Measurements from ENCODE around the gene DOCK11. TPM values are rescaled to one million over a fixed set of nuclear protein-coding genes. Genes with fewer than 3 reads are reported as not detected.

Gene DOCK11
- total RNA-seq, 2 donors from 2014 or later: 34.3 to 43.2 TPM

DNA sequence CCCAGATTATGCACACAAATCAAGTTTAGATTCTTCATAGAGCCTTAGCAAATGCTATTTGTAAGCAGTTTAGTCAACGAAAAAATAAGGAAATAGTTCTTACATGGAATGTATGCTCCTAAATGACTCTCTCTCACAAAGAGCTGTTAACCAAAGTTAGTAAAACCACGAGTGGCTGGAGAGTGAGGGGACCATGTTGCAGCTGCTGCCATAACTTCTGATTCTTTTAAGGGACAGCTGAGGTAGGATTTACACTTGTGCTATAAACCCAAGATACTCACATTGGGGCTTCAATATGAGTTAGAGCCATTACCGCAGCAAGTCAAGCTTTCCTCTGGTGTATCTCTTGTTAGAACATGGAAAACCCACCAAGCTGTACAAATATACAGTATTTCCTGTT lies 2.7 kb downstream of the DOCK11 start:
- intact Hi-C loops (cut with DNase I): no loop called here
- DNase-seq (ENCODE audit: low spot score): no peak

DNA sequence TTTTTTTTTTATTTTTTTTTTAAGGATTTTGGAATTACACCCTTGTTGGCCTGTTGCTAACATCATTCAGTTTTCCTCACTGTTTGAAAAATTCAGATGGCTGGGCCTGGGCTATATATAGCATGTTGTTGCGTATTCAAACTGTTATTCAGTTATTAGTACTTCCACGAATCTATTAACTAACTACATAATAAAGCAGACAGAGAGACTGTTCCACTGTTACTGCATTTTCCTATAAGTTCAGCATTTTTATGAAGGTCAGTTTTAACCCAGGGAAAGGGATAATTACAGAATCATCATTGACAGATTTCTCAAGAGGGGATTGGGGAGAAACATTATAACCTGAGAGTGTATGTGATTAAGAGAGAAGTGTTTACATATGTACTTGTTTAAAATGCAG lies 3.1 kb downstream of the DOCK11 start:
- intact Hi-C loops (cut with DNase I): no loop called here
- DNase-seq (ENCODE audit: low spot score): no peak

DNA sequence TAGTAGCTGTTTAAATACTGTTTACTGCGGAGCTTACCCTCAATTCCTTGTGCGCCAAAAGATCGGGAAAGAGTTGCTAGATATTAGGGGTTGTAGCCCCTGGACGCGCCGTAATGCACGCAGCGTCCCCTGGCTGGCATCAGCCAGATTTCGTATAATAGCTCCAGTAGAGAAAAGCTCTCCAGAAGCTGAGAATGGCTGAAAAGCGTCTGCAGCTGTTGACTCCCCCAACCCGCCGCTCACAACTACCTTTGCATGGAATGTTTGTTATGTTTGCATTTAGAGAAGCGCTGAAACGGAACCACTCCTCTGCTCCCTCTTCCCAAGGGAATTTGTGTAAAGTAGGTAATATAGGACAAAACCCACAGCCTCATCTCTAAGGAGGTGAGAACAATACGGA lies 3.7 kb downstream of the DOCK11 start:
- intact Hi-C loops (cut with DNase I): no loop called here

DNA sequence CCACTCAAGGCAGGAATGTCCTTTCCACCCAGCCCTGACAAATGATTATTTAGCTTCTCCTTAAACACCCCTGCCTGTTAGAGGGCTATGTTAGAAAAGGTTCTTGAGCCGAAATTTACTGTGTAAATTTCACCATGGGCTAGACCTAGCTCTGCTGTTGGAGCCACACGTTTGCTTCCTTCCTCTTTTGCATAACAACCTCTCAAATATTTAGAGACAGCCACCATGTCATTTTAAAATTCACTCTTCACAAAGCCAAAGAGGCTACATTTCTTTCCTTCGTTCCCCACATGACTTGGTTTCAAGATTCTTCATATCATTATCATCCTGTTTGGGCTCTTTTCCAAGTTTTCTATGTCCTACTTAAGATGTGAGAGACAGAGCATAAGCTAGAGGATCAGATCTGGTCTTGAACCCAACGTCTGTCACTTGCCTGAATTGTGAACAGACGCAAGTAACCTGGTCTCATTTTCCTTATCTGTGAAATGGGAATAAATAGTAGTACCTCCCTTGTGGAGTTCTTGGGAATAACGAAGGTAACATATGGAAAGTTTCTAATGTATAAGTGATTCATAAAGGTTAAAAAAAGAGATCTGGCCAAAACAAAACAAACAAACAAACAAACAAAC lies 6.7 kb downstream of the DOCK11 start:
- no peak for DNase-seq (ENCODE audit: low spot score)
- intact Hi-C loops (cut with DNase I): loop anchor here in 1 of 2 donors (10.0 kb wide), 1 partner anchor 947 kb away; no protein-coding TSS in a partner anchor

More for the DNA sequence above, 3.7 kb downstream of the DOCK11 start:
- DNase-seq (ENCODE audit: low spot score): no peak

DNA sequence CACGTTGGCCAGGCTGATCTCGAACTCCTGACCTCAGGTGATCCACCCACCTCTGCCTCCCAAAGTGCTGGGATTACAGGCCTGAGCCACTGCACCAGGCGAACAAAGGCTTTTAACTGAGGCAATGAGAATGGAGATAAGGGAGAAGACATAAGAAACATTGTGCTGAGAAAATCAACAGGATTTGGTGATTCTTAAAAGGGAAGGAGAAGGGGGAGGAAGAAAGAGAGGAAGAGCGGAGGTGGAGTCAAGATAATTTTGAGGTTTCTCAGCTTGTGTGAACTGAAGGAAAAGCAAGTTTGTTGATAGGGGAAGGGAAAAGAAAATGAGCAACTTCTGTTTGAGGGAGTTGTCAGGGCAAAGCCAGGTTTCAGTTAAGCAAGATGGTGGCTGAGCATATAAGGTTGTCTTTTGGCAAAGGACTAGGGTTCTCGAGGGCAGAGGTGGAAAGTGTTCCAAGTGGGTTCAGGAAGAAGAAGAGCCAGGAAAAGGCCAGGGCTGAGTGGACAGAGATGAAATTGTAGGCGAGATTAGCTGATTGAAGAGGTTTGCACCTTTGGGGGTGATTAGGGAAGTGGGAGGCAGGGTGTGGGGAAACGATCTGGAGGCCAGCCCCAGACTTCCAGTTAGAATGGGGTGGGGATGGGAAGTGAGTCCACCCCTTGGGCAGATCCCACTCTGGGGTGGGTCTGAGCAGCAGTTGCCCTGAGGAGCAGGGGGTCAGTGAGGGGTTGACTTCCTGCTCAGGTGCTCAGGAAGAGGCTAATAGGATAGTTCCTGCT lies 7.8 kb downstream of the DOCK11 start:
- DNase-seq (ENCODE audit: low spot score): no peak
- intact Hi-C loops (cut with DNase I): loop anchor here in 1 of 2 donors (10.0 kb wide), 1 partner anchor 949 kb away; no protein-coding TSS in a partner anchor

DNA sequence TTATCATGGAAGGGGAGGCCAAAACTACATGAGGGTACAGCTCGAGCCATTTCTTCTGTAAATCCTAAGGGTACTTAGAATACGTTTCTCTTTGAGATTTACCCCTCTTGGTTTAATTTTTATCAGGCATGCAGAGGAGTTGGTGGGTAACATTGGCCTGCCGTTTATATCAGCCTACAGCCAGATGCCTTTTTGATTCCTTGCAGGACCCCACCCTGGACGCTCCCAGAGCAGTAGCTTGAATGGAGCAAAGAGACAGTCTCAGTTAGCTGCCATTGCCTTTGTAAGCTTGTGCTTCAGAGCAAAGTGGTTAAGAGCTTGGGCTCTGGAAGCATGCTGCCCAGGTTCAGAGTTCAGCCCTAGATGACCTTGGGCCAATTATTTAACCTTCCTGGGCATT lies 9.0 kb downstream of the DOCK11 start:
- no peak for DNase-seq (ENCODE audit: low spot score)
- intact Hi-C loops (cut with DNase I): loop anchor here in 1 of 2 donors (10.0 kb wide), 1 partner anchor 950 kb away; no protein-coding TSS in a partner anchor

DNA sequence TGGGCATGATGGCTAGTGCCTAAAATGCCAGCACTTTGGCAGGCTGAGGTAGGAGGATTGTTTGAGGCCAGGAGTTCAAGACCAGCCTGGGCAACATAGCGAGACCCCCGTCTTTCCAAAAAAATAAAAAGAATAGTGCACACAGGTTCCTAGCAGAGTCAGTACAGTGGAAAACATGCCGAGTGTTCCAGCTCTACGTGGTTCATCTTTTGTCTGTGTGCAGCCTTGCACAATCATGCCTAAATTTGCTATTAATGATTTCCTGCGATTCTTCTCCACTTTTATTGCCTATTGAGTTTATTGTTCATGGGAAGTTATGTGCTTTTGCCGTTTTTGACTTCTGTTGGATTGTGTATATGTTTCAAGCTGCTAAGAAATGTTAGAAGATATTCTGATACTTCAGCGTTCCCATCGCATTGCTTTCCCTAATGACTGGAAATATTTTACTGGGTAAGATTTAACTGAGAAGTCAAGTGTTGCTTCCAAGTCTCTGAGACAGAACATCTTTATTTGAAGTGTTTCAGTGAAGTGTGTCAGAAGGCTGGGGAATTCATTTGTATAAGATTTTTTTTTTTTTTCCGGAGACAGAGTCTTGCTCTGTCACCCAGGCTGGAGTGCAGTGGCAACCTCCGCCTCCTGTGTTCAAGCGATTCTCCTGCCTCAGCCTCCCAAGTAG lies 11.3 kb downstream of the DOCK11 start:
- intact Hi-C loops (cut with DNase I): loop anchor here in 1 of 2 donors (10.0 kb wide), 1 partner anchor 952 kb away; no protein-coding TSS in a partner anchor
- DNase-seq (ENCODE audit: low spot score): no peak

DNA sequence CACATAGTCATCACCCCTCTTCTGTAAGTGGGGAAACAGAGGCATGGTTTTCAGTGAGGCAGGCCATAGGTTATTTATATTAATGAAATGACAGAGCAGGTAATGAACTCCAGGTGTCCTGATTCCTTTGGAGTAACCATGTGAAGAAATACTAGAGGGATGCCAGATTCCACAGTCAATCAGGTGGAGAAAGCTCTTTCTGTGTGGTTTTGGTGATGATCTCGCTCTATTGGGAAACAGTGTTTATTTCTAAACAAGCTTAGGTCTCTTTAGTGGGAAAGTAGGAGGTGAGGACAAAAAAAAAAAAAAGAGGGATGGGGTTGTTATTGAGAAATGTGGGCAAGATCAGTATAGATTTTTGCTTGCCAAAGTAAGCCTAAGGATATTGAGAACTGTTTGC lies 12.2 kb downstream of the DOCK11 start:
- intact Hi-C loops (cut with DNase I): loop anchor here in 1 of 2 donors (10.0 kb wide), 1 partner anchor 953 kb away; no protein-coding TSS in a partner anchor
- no peak for DNase-seq (ENCODE audit: low spot score)

DNA sequence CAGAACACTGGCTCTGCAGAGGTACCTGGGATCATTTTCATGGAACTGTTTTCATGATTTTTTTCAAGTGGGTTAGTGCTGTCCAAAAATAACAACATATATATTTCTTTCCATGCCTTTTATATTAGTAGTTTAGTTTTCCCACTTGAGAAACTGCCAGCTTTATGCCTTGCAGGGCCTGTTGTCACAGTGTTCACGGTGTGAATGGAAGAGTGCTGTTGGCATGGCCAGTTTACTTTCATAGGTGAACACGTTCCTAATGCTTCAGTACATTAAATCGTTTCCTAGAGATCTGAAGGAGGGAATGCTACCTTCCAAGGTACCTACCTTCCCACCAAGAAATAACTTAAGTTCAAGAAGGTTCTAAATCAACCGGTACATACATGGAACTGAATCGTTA lies 12.6 kb downstream of the DOCK11 start:
- intact Hi-C loops (cut with DNase I): loop anchor here in 1 of 2 donors (10.0 kb wide), 1 partner anchor 953 kb away; no protein-coding TSS in a partner anchor
- no peak for DNase-seq (ENCODE audit: low spot score)

DNA sequence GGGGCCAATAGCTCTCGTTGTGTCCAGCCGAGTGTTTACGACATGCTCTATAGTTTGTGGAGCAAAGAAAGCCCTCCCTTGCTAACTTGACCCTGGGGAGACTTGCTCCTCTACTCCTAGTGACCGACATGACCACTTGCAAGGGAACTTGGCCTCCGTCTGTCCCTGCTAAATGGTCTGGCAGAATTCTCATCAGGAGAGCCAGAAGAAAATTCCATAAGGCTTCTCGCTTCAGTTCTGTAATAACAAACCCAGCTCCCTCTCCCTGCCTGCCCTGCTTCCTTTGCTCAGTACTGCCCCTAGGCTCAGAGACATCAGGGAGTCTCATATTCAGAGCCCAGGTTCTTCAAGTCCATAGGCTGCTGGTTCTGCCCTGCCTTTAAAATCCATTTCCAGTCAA lies 13.0 kb downstream of the DOCK11 start:
- intact Hi-C loops (cut with DNase I): loop anchor here in 1 of 2 donors (10.0 kb wide), 1 partner anchor 954 kb away; no protein-coding TSS in a partner anchor
- DNase-seq (ENCODE audit: low spot score): no peak

DNA sequence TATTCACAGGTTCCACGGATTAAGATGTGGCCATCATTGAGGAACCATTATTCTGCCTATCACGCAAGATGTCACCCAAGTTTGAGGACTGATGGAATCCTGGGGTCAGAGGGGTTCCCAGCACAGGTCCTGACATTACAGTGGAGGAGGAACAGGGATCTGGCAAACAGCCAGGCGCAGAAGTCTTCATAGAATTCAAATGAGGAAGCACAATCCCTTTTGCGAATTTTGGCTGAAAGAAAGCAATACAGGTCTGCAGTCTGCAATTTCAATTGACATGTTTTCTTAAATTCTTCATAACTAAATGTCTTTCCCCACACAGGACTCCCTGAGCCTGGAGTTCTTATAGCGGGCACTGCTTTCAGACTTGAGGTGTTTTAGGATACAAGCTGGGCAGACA lies 14.5 kb downstream of the DOCK11 start:
- intact Hi-C loops (cut with DNase I): no loop called here
- no peak for DNase-seq (ENCODE audit: low spot score)

DNA sequence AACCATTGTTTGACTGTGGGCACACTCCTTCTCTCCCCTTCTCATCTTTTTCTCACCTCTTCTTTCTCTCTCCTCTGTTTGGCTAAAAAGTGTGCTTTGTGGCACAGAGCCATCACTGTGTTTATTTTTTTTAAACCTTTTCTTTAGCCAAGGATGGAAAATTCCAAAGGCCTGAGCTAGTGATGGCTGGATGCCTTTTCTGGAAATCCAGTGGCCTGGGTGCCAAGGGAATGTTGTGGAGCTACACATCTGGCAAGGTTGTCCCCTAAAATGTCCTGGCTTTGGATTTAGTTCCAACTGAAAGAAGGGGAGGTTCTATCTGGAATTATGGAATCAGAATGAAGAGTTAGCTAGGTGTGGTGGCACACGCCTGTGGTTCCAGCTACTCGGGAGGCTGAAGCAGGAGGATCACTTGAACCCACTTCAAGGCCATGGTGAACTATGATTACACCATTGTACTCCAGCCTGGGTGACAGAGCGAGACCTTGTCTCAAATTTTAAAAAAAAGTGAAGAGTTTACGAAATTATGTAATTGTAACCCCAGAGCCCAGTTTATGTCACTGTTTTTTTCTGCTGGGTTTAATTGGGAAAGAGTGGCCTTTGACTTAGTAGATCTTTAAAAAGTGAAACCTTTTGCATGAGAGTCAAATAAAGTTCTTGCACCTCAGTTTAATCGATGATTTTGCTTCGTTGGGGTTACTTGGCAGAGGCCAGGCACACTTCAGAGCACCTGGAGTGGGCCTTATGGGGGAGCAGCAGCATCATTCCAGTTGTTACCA lies 17.7 kb downstream of the DOCK11 start:
- intact Hi-C loops (cut with DNase I): no loop called here
- no peak for DNase-seq (ENCODE audit: low spot score)

DNA sequence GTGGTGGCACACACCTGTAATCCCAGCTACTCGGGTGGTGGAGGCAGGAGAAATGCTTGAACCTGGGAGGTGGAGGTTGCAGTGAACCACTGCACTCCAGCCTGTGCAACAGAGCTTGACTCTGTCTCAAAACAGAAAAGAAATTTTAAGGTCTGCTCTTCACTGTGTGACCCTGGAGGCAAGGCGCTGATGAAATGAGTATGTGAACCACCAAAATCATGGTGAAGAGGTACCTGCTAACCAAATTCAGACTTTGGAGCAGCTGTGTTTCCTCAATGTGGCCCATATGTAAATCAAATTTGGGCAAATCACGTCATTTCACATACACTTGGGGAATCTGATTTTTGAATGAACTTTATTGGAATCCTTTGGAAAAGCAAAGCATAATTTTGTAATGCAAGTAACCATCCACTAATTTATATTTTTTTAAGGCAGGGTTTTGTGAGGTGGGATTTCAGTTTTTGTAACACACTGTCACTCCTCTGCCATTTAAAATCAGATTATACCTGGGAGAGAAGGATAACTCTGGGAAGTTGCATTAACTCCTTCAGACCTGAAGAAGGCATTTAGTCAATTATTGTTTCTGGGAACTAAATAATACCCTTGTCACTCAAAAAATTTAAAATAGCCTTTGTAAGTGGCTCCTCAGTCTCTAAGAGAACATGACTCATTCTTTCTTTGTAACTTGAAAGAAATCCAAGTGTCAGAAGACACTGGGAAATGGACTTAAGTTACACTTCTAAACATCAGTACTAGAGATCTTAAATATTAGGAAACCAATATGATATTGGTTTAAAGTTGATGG lies 24.0 kb downstream of the DOCK11 start:
- intact Hi-C loops (cut with DNase I): no loop called here
- no peak for DNase-seq (ENCODE audit: low spot score)

DNA sequence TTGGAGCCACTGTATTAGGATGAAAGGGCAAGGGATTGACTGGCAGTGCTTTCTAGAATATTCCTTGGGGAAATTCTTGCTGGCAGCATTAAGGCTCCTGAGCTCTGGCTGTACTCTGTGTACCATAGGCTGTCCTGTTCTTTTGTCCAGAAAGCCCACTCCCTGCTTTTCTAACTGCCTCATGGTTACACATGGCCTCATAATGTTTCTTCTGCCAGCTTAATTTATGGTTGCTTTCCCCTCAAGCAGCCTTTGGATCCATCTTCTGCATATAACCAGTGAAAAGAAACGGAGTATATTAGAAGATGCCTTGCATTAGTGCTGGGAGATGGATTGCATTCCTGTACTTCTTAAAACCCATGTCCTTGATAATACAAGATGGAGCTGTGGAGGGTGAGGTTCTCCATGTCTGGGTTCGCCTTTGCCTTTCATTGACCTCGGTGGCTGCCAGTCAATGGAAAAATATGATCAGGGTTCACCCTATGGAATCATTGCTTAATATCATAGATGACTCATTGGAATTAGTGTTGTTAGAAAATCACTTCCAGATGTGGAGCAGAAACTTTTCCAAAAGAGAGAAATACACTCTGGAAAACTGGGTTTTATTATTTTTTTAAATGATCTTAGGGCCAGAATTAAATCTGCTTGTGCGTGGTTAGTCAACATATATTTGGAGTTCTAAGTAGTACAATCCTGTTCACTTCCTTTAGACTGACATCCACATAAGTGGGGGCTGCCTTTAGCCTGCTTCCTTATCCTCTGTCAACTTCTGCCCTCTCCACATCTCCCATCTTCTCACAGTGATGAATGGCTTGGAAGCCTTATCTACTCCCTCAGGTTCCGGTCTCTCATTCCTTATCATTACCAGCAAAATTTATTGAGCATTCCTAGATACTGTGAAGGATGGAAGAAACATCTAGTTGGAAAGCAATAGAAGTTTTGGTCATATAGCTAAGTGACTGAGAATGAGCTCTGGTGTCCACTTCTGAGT lies 24.9 kb downstream of the DOCK11 start:
- no peak for DNase-seq (ENCODE audit: low spot score)
- intact Hi-C loops (cut with DNase I): no loop called here

DNA sequence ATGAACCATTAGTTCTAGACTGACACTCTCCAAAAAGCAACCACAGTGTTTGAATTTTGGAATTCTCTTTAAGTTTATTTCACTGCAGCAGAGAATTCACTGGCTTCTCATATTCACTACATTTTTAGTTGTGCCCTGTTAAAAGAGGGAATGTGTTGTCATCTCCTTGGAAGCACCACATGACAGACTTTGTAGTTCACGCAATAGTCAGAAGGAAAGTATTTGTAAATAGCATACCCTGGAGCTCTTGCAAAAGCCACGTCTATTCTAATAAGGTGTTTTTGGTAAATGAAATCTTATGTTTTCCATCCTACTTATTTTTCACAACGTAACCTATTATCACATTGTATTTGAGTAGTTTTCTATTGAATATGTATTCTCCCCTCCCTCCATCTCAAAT lies 25.8 kb downstream of the DOCK11 start:
- intact Hi-C loops (cut with DNase I): no loop called here
- no peak for DNase-seq (ENCODE audit: low spot score)

DNA sequence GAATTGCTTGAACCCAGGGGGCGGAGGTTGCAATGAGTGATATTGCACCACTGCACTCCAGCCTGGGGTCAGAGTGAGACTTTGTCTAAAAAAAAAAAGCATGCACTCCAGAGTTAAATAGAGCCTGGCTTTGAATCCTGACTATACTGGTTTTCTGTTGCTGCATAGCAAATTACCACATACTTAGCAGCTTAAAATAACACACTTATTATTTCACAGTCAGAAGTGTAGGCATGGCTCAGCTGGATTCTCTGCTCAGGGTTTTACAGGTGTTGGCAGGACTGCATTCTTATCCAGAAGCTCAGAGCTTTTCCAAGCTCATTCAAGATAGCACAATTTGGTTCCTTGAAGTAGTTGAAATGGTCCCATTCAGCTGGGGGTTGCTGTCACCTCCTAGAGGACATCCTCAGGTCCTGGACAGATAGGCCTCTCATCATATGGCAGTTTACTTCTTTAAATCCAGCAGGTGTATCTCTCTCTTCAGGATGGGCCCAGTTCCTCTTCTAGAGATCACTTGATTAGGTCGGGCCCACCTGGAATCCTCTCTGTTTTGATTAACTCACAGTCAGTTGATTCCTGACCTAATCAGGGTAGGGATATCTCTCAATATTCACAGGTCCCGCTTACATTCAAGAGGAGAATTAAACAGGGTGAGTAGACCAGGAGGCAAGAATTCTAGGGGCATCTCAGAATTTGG lies 26.8 kb downstream of the DOCK11 start:
- DNase-seq (ENCODE audit: low spot score): no peak
- intact Hi-C loops (cut with DNase I): no loop called here

DNA sequence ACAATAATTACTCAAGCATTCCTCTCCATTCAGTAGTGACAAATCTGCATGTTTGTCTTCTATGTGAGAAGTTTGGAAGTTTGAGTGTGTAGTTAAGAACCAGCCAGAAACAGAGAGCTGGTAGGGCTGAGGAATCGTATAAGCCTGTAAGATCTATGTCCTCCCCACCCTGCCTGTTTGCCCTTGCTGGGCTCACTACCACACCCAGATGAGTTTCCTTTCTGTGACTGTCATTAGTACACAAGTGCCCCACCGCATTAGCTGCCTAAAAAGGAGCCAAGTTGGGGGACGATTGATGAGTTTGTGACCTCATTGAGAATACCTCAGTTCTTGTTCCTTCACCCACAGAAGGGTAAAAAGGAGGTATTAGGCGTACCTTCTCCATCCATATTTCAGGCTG lies 28.3 kb downstream of the DOCK11 start:
- no peak for DNase-seq (ENCODE audit: low spot score)
- intact Hi-C loops (cut with DNase I): no loop called here
